Measurements from ENCODE around the gene CCN6.
A peak's percentile ranks its signal among the peaks of the same experiment; 100 is the strongest.
"Not testable (repeated sequence)": the region's sequence is repeated elsewhere in the genome, so short reads cannot be mapped to it uniquely, and the experiment has no call there.

CCN6 gene

GRCh38 chr6:112054555-112055190 lies 769 bp downstream of the CCN6 start:
- DNase-seq = no peak

GRCh38 chr6:112058243-112059032 lies 4.5 kb downstream of the CCN6 start:
- peak in 1 of 2 experiments; percentile 21 for DNase-seq

GRCh38 chr6:112061605-112062004 lies 7.7 kb downstream of the CCN6 start:
- DNase-seq = no peak

- no peak for DNase-seq
Observed at GRCh38 chr6:112062966-112063365, 9.1 kb downstream of the CCN6 start.

- DNase-seq = no peak
Observed at GRCh38 chr6:112065426-112065986, 11.6 kb downstream of the CCN6 start.

- DNase-seq = no peak
Observed at GRCh38 chr6:112066606-112067005, 12.7 kb downstream of the CCN6 start.

- no peak for DNase-seq
Observed at GRCh38 chr6:112081569-112081968, 27.7 kb downstream of the CCN6 start.

- DNase-seq = no peak
Observed at GRCh38 chr6:112085286-112086065, 31.6 kb downstream of the CCN6 start.

GRCh38 chr6:112086744-112087135 lies 32.8 kb downstream of the CCN6 start:
- DNase-seq = peak; percentile 79

- peak; percentile 97 for DNase-seq
Observed at GRCh38 chr6:112087136-112087911, 33.4 kb downstream of the CCN6 start, which contains the start of the genes FAM229B and TUBE1. Gene FAM229B, plus strand, starts transcription at chr6:112087591. Its CDS starts 11,693 bp downstream, at chr6:112099284. Gene TUBE1, minus strand, starts transcription at chr6:112087482. Its CDS starts 48 bp downstream, at chr6:112087434.

- peak; percentile 11 to 24 for DNase-seq
Observed at GRCh38 chr6:112087916-112088315, 34.0 kb downstream of the CCN6 start.

- DNase-seq = no peak
Observed at GRCh38 chr6:112096901-112097300, 43.0 kb downstream of the CCN6 start.

- no peak for DNase-seq
Observed at GRCh38 chr6:112100561-112100960, 46.7 kb downstream of the CCN6 start.

GRCh38 chr6:112106026-112106425 lies 52.1 kb downstream of the CCN6 start:
- not testable (repeated sequence) for DNase-seq

GRCh38 chr6:112106562-112106961 lies 52.7 kb downstream of the CCN6 start:
- no peak for DNase-seq

- no peak for DNase-seq
Observed at GRCh38 chr6:112109262-112109661, 55.4 kb downstream of the CCN6 start.

- DNase-seq = no peak
Observed at GRCh38 chr6:112113431-112113830, 59.5 kb downstream of the CCN6 start.

GRCh38 chr6:112113918-112114317 lies 60.0 kb downstream of the CCN6 start:
- no peak for DNase-seq

GRCh38 chr6:112114577-112115223 lies 60.8 kb downstream of the CCN6 start:
- DNase-seq = no peak

GRCh38 chr6:112116221-112116620 lies 62.3 kb downstream of the CCN6 start:
- peak in 1 of 2 experiments; percentile 18 for DNase-seq

- DNase-seq = peak; percentile 55 to 66
Observed at GRCh38 chr6:112117554-112117953, 63.6 kb downstream of the CCN6 start.

- DNase-seq = no peak
Observed at GRCh38 chr6:112118034-112118433, 64.1 kb downstream of the CCN6 start.

All from Kasumi-1 (cell line).